ENCODE measurements around the gene SLC7A4.
"Not testable (repeated sequence)": the region's sequence is repeated elsewhere in the genome, so short reads cannot be mapped to it uniquely, and the experiment has no call there.

The SLC7A4 gene

GRCh38 chr22:21014726-21015465, 17.5 kb downstream of the SLC7A4 start, which contains the start of gene P2RX6:
Gene P2RX6 (plus strand): TSS chr22:21015165. CDS start chr22:21015175, 10 bp downstream.
- peak; percentile 5 for DNase-seq

GRCh38 chr22:21014202-21014725, 18.1 kb downstream of the SLC7A4 start:
- peak; percentile 93 for DNase-seq

- no peak for DNase-seq
Observed at GRCh38 chr22:21013657-21014201, 18.6 kb downstream of the SLC7A4 start.

GRCh38 chr22:21012446-21013407, 19.6 kb downstream of the SLC7A4 start:
- no peak for DNase-seq

- no peak for DNase-seq
Observed at GRCh38 chr22:21010426-21011113, 21.8 kb downstream of the SLC7A4 start.

- no peak for DNase-seq
Observed at GRCh38 chr22:21009638-21010425, 22.5 kb downstream of the SLC7A4 start.

- DNase-seq = not testable (repeated sequence)
Observed at GRCh38 chr22:21009208-21009607, 23.2 kb downstream of the SLC7A4 start.

- peak; percentile 10 for DNase-seq
Observed at GRCh38 chr22:21003782-21004181, 28.6 kb downstream of the SLC7A4 start.

GRCh38 chr22:21001601-21002325, 30.6 kb downstream of the SLC7A4 start, which contains the start of gene THAP7:
Gene THAP7 (minus strand): TSS chr22:21002118. CDS start chr22:21001911, 207 bp downstream.
- peak; percentile 91 for DNase-seq

GRCh38 chr22:21000987-21001600, 31.3 kb downstream of the SLC7A4 start:
- no peak for DNase-seq

- DNase-seq = no peak
Observed at GRCh38 chr22:21000207-21000986, 32.0 kb downstream of the SLC7A4 start.

- DNase-seq = no peak
Observed at GRCh38 chr22:20999350-21000206, 32.8 kb downstream of the SLC7A4 start.

- DNase-seq = no peak
Observed at GRCh38 chr22:20998411-20999336, 33.7 kb downstream of the SLC7A4 start.

- DNase-seq = no peak
Observed at GRCh38 chr22:20997536-20998257, 34.7 kb downstream of the SLC7A4 start.

GRCh38 chr22:20996598-20997535, 35.5 kb downstream of the SLC7A4 start:
- no peak for DNase-seq

GRCh38 chr22:20996031-20996410, 36.3 kb downstream of the SLC7A4 start:
- DNase-seq = no peak

Measured in NCI-H345 (cell line).